Islet of Langerhans (tissue), 1 donor: ENCODE measurements around the gene CDH2.
A peak's percentile ranks its signal among the peaks of the same experiment; 100 is the strongest.

Experiments used
- FAIRE-seq: peaks from one replicate; lab custom pipeline; 2011; peaks lifted over from hg19 to GRCh38; lab: Jason Lieb, UNC

Gene CDH2

GRCh38 chr18:28176948-28177827 is at the start of gene CDH2:
CDH2 (minus strand) TSS chr18:28177130; CDS start chr18:28177022, 108 bp downstream.
- no peak for FAIRE-seq

- no peak for FAIRE-seq
These were observed 35.1 kb upstream of the CDH2 start for GRCh38 chr18:28212060-28212459.

- no peak for FAIRE-seq
These were observed 31.9 kb upstream of the CDH2 start for GRCh38 chr18:28208712-28209265.

DNA sequence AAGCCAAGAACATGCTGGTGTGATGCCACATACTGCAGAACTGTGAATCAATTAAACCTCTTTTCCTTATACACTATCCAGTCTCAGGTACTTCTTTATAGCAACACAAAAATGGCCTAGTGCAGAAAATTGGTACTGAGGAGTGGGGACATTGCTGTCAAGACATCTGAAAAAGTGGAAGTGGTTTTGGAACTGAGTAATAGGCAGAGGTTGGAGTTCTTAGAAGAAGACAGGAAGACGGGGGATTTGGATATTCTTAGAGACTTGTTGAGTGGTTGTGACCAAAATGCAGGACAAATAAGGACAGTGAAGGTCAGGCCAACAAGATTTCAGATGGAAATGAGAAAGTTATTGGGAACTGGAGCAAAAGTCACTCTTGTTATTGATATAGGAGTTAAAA is 31.3 kb upstream of the CDH2 start:
- FAIRE-seq = no peak

DNA sequence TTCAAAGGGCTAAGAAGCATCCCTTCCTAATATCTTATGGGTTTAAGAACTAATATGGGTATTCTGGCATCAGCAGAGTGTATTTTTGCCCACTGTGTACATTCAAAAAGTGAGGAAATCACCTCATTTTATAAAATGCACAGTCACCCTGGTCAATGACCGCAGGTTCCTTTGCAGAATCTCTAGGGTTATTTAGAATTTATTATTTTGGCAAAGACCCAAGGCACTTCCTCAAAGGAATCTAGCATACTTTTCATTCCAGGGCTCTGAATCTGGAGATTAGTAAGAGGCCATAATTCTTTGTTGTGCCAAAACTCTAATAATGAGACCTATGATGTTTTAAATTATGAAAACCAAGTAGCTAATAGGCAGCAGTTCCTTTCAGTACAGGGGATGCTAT is 27.2 kb upstream of the CDH2 start:
- FAIRE-seq = no peak

GRCh38 chr18:28201056-28201455 is 24.1 kb upstream of the CDH2 start:
- FAIRE-seq = no peak

GRCh38 chr18:28198620-28199019 is 21.7 kb upstream of the CDH2 start:
- no peak for FAIRE-seq

GRCh38 chr18:28193177-28193778 is 16.3 kb upstream of the CDH2 start:
- FAIRE-seq = no peak

DNA sequence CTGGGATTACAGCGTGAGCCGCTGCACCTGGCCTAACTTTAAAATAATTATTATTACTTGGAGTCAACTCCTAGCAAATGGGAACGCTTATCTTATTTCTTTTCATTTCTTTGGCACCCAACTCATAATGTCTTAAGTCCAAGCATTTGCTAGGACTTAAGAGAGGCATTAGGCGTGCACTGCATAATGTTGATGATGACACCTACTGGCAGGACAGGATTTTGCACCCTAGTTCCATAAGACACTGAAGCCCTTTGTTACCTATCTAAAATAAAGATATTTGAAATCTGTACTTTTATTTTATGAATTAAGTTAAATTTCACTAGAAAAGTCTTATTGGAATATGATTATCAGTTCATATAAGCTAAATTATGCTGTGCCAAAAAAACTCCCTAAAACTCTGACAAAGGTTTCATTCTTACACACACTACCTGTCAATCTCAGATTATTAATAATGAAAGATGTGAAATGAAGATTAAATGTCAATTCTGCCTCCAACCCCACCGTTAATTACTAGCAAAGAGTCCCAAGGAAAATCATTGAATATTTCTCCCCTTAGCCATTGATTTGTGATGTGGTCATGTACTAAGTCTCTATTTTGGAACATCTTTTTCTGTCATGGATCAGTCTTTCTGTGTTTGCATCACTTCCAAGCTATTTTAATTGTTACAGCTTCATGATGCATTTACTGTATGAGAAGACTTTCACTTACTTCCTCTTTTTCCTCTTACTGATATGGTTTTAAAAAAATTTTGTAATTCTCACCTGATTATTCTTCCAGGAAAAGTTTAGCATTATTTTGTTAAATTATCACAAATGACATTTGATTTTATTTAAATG is 12.7 kb upstream of the CDH2 start:
- no peak for FAIRE-seq

- no peak for FAIRE-seq
These were observed 8.2 kb upstream of the CDH2 start for GRCh38 chr18:28185121-28185520.

- FAIRE-seq = no peak
These were observed 6.6 kb upstream of the CDH2 start for GRCh38 chr18:28183418-28184078.

DNA sequence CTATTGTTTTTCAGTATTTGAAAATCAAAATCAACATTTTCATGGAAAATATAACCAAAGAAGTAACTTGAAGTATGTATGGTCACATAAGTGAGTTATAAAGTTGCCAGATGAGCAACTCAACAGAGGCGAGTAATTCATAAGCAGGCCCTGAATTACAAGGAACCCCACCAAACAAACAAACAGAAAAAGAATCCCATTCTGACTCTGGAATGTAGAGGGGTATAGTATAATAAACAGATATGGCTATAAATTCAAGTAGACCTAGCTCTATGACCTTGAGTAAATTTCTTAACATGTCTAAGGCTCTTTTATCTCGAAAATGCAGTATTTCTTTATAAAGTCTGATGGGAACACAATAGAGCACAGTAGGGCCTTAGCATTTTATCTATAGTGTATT is 4.7 kb upstream of the CDH2 start:
- FAIRE-seq = no peak

DNA sequence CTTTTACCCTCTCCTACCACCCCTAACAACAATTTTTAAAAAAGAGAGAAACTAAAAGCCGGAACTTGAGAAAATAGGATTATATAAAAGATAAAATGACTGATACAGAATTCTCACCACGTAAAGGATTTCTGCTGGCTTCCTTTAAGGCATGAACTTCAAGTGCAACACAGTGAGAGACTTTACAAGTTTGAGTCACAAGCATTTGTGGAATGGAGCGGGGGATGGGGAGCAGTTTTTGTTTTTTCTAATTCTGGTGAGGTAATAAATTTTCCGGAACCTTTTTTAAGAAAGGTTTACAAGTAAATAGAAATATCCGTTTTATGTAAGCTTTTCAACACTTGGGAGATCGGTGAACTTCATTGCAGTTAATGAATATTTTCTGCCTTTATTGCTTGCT is 1.8 kb upstream of the CDH2 start:
- FAIRE-seq = no peak

GRCh38 chr18:28177828-28178635 is 1.1 kb upstream of the CDH2 start:
- FAIRE-seq = no peak

- no peak for FAIRE-seq
These were observed 307 bp downstream of the CDH2 start for GRCh38 chr18:28176698-28176947.

DNA sequence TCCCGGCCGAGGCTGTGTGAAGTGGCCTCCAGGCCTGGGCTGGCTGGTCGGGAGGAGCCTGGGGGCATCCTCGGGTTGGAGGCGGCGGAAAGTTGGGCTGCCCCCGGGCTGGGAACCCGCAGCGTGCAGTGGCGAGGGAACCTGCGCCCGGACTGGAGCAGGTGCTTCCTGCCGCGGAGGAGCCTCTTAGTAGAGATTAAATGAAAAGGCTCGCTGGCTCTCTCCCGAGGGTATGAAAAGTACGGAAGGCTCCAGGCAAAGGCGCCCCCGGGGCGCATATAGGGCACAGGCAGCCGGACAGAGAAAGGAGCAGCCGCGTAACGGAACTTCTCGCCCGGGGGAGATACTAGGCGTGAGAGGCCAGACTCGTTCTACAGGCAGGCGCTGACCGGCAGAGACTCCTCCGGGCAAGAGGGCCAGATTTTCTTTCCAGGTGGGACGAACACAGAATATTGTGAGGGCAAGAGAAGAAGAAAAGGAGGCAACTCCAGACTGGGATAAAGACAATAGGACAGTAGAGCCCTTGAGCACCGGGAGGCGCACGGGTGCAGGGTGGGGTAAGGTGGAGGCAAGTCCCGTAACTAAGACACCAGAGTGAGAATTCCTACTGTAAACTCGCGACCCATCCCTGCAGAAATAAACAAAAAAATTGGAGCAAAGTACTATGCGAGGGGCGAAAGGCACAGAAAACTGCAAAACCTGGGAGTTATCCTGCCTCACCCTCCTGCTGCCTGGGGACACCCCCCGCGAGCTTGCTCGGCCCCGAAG is 816 bp downstream of the CDH2 start:
- no peak for FAIRE-seq

GRCh38 chr18:28175150-28175929 is 1.6 kb downstream of the CDH2 start:
- FAIRE-seq = no peak

DNA sequence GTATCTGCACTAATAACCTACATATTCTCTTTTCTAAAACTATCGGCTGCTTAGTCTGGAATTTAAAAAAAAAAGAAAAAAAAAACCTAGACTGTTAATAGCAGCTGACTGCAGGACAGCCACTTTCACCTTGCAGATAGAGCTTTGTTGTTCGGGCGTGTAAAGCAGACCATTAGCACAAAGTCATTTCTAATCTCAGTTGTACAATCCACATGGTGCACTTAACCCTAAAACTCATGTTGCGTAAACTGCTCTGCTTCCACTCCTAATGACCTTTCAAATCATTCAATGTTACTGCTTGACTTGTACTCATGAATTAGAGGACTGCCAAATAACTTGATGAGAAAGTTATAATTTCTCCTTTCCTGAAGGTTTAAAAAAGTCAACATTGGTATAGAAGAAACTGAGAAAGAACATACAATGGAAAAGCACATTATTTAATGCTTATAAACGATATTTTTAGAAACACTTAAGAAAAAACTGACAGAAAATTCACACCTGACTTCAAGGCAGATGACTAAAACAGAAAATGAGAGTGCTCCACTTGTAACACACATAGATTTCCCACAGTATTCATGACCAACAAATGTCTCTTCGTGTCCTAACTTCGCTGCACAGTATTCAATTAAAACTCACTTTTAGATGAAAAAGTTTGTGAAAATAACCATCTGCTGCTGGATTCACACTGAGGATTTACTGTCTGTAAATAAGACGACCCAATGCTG is 2.6 kb downstream of the CDH2 start:
- FAIRE-seq = peak; percentile 66

DNA sequence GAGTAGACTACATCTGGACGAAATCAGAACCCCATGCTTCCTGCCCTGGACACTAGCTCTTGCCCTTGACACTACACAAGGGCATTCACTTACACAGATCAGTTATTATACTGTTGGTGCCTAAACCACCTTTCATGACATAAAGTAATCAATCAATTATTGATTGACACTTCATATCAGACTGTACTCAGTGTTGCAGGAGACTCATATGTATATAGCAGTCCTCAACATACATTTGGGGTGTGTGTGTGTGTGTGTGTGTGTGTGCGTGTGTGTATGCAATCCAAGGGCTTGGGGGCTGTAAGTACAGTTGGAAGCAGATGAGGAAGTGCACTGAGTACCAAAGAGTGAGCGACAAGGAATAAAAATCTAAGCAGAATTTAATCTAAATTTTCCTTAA is 5.1 kb downstream of the CDH2 start:
- no peak for FAIRE-seq
